ENCODE data around the gene DAZAP1.

DAZAP1 gene

DNA sequence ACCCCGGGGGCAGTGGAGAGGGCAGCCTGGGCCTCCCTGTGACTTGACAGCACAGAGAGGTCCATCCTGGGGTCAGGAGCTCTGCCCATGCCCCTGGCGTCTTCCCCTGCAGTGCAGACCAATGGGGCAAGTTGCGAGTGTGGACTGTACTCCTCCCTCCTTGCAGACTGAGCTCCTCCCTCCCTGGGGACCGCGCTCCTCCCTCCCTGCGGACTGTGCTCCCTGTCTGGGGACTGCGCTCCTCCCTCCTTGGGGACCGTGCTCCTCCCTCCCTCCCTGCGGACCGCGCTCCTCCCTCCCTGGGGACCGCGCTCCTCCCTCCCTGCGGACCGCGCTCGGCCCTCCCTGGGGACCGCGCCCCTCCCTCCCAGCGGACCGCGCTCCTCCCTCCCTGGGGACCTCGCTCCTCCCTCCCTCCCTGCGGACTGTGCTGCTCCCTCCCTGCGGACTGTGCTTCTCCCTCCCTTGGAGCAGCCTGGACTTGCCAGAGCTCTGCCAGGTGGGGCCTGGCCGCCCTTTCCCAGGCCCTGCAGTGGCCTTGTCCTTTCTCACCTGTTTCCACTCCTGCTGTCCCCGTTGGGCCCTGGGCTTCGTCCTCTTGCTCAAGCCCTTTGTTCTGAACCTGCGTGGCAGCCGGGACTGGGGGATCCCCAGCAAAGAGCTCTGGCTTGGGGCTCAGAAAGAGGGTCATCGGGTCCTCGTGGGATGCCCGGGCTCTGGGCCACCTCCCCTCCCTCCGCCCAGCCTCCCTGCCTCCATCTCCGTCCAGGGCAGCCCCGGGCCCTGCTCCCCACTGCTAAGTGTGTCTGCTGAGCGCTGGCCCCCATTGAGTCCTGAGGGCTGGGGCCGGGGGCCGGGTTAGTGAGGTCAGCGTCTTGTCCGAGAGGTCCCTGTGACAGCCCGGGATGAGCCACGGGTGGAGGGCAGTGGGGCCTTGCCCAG, 12.9 kb upstream of the DAZAP1 start:
- DNase-seq = no peak

GRCh38 chr19:1395194-1396018, 12.0 kb upstream of the DAZAP1 start:
- DNase-seq = no peak

DNA sequence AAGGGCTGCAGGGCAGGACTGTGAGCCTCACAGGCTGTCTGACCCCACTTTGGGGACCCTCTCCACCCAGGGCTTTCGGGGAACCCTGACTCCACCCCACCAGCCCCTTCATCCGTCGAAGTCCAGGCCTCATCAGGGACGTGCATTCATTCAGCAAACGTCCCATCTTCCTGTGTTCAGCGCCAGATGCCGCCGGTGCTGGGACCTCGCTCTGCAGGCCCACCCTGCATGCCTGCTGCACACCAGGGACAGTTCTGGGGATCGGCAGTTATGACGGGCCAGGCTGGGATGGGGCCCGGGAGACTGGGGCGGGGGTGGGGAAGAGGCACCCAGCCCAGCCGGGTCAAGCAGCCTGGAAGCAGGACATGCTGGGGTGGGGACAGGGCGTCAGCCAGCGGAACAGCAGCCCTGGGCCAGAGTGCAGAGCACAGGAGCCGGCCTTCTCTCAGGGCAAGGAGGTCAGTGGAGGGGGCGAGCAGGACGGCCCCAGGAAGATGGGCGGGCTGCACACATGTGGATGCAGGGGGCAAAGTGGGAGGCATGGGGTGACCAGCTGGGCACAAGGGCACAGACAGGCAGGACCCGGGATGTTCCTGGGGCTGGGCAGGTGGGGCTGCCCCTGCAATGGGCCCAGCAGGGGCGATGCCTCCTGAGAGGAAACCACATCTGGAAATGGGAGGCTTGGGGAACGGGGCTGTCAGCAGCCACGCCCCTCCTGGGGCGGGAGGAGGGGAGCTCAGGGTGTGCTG, 11.2 kb upstream of the DAZAP1 start:
- no peak for DNase-seq

GRCh38 chr19:1396768-1397679, 10.4 kb upstream of the DAZAP1 start:
- no peak for DNase-seq

DNA sequence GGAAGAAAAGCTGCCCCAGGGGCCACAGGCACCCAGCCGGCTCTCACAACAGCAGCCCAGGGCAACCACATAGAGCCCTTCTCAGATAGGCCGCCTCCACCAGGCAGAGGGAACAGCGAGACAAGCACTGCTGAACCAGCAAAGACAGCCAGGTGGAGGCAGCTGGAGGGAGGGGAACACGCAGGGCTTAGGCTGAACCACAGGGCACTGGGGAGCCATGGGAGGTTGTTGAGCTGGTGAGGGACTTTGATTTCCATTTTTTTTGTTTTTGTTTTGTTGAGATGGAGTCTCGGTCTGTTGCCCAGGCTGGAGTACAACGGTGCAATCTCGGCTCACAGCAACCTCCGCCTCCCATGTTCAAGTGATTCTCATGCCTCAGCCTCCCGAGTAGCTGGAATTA, 9.5 kb upstream of the DAZAP1 start:
- no peak for DNase-seq

DNA sequence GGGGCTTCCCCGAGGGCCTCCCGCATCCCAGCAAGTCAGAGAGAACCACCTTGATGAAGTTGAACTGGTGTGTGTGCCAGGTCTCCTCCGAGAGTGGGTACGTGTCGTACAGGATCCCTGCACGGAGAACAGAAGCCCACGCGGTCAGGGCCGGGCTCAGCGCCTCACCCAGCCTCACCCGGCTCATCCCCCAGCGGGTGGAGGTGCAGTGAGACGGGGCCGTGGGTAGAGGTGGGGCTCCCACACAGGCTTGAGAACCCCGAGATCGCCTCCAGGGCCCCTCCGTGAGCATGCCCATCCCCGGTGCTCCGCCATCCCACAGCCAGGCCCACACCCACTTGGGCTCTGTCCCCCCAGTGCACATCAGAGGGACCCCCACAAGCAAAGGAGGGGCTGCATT, 8.3 kb upstream of the DAZAP1 start:
- no peak for DNase-seq

DNA sequence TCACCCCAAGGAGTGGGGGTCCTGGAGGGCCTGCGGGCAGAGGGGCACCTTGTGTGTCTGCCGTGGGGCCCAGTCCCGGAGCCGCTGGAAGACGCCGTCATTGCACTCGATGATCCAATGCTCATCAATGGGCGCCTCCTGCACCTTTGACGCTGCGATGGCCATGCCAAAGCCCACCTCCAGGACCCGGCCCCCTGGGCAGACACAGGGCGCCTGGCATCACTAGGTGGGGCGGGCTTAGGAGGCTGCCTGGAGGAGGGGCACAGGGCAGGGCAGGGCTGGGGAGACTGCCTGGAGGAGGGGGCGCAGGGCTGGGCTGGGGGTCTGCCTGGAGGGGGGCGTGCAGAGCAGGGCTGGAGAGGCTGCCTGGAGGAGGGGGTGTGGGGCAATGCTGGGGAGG, 7.6 kb upstream of the DAZAP1 start:
- no peak for DNase-seq

DNA sequence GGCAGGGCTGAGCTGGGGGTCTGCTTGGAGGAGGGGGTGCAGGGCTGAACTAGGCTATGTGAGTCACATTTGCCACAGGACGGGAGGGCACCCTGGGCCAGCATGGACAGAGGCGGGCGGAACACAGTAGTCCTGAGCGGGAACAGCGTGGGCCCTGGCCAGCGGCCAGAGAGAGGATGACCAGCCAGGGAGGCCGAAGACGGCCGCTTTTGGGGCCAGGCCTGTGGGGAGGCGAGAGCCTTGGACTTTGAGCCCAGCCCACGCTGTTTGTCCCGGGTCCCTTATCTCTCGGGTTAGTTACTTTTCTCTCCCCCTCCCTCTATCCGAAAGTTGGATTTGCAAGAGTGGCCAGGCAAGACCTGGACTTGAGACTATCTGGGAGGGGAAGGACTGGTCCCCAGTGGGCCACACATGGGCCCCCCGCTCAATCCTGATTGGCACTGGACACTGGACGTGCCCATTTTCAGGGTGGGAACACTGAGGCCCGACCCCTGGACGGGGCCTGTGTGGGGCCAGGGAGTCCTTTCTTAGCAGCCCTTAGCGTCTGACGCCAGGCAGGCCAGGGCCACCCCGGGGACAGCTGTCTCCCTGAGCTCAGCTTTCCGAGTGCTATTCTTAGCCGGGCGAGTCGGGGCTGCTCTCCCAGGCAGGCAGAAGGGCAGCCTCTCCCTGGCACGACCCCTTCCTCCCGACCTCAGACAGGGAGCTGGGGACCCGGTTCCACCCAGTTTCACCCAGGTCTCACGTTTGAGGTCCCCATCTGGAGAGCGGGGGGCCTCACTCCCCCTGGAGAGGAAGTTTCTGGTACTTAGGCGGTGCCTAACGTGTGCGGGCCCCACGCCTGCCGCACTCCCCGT, 6.9 kb upstream of the DAZAP1 start:
- peak; percentile 9 for DNase-seq

DNA sequence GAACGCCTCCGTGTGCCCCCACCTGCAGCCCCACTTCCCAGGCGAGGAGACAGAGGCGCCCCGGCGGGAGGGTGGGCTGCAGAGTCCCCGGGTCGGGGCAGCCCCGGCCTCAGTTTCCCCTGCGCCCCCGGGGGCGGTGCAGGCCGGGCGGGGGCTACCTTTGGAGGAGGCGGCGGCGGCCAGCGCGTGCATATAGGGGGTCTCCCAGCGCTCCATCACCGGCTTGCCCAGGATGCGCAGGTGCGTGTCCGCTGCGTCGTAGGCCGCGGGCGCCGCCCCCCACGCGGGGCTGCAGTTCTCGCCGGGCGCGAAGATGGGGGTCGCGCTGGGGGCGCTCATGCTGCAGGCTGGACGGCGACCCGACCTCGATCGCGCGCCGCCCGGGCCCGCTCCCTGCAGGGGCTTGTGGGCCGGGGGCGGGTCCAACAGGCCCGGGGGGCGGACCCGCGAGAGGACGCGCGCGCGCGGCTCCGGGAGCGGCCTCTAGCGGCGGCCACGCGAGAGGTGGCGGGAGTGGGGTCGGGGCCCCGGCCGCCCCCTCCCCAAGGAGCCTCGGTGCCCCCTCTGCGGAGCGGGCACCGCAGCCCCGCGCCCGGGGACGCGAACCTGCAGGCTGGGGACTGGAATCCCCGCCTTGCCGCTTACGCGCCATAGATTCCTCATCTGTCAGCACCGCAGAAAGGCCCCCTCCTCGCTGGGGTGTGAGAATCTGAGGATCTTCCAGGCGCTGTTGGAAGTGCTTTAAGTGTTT, 6.1 kb upstream of the DAZAP1 start, which contains the start of gene GAMT:
Gene GAMT (minus strand): TSS at position 405 of the 751 bp plus-strand sequence. CDS start 66 bp downstream, at position 339.
- peak; percentile 4 for DNase-seq

DNA sequence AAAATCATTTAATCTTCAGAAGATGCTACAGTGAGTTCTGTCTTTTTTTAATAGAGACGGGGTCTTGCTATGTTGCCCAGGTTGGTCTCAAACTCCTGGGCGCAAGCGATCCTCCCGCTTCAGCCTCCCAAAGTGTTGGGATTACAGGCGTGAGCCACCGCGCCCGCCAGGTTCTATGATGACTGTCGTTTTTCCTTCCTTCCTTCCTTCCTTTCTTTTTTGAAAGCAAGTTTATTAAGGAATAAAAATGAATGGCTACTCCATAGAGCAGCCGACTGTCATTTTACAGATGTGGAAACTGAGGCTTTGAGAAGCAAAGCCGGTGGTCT, 5.5 kb upstream of the DAZAP1 start:
- DNase-seq = no peak

DNA sequence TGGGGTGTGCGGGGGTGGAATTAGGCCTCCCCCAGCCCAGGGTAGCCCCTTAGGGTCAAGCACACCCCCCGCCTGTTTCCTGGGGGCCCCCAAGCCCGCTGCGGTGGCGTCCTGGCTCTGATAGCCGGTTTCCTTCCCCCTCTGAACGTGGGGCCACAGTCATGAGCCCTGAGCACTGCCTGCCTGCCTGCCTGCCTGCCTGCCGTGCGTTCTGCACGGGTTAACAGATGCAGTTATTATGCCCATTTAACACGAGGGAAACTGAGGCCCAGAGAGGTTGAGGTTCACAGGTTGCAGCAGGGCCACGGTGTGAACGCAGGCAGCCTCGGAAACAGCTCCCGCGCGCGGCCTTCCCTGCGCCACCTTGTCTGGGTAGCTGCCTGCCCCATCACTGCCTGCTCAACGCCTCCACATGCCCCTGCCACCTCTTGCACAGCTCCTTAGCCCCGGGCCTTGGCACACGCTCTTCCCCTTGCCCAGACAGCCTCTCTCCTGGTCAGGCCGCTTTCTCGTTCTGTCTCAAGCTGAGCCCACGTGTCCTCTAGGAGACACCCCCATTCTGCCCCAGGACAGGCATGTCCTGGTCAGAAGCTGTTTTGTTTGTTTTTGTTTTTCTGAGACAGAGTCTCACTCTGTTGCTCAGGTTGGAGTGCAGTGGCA, 4.8 kb upstream of the DAZAP1 start:
- no peak for DNase-seq

DNA sequence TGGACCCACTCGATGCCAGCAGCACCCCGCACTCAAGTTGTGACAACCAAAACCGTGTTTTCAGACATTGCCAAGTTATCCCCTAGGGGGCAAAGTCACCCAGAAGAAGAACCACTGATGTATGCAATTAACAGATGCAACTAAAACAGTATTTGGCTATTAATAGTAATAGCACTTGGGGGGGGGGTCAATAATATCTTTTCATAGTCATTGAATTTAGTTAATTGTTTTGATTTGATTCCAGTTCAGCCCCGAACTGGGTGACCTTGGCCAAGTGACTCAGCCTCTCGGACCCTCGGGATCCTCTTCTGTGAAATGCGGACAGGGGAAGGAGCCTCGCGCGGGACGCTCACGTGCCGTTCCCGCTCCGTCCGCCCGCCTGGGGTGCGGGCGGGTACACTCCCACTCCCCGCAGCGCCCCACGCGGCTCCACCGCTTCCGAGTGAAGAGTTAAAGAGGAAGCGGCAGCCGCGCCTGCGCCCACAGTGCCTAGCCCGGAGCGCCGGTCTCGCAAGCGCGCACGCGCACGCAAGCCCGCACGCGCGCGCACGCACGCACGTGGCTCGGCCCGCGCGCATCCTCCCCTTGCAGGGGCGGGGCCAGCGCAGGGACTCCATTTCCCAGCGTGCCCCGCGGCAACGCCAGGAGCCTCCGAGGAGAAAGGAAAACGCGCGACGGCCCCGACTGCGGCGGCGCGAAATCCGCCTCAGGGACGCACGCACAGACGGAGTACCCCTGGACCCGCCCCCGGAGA, 435 bp upstream of the DAZAP1 start:
- peak; percentile 92 for DNase-seq

DNA sequence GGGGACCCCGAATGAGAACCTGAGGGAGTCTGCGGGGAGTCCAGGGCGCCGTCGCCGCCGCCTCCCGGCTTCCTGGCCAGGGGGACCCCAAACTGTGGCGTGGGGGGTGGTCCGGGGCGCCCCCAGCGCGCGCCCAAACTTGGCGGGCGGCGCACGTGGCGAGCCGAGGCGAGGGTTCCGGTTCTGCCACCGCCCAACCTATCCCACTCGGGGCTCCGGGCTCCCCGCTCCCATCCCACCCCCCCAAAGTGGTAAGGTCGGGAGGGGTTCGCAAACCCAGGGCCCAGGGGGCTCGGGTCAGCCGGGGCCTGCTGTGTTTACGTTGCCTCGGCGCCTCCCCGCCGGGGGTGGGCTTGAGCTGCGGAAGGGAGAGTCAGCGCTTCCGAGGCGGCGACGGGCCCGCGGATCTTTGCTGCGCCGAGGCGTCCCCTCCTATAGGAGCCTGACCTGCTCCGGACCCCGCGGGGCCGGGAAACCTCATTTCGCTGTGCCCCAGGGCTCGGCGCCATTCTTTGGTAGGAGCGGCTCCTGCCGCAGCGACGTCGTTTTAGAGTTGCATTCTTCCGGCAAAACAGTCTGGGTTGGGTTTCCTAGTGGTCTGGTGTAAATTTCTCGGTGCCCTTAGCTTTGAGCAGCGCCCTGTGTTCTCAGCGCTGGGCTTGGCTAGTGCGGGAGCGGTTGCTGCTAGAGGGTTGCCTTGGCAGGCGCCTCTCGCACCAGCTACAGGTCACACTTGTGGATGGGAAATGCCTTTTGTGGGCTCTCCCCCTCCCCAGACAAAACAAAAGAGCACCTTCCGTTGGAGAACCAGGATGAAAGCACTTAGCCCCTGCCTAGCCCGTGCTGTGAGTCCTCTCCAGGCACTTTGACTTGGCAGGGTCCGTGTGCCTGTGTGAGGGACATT, 1.2 kb downstream of the DAZAP1 start:
- DNase-seq = peak; percentile 18

DNA sequence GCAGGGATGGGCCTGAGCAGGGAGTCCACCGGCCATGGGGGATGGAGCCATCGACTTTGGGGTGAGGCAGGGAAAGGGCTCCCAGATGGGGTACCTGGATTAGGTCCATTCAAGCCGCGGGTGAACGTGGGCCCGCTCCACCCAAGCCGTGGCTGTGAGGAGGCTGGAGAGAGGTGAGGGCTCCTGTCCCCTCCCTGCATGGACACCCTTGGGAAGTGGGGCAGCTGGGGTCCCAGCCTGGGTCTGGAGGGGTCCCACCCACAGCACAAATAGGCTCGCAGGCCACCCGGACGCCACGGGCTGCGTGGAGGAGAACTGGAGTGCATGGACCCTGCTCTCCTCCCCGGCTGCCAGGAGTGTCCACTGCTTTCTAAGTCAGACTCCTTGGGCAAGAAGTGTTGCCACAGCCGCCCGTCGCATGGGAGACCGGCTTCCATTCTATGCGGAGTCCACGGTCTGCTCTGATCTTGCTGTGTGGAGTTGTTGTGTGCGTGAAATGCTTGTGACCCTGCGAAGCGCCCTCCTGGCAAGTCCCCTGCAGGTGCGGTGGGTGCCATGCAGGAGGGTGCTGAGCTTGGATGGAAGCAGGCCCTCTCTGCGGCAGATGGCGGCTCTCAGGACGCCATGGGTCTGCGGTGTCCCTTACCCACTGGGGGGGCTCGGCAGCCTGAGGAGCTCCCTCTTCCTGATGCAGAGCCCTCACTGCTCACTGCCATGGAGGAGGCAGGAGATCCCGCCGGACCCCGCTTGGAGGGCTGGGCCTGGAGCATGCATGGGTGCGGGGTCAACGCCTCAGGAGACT, 2.0 kb downstream of the DAZAP1 start:
- DNase-seq = no peak

- no peak for DNase-seq
Observed at GRCh38 chr19:1410136-1410786, 2.9 kb downstream of the DAZAP1 start.

DNA sequence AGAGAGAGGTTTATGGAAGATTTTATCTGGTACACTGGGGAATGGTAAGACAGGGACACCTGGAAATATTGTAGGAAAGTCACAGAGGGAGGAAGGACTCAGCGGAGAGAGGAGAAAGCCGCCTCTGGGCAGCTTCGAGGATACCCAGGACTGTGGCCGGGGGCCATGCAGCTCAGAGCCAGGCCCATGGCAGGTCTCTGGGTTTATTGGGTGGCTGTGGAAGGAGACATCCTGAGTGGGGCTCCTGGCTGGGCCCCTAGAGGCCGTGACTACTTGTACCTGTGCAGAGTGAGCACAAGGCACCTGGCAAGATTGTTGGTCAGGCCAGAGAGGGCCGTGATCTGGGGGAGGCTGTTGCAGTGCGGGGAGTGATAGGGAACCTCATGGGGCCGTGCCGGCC, 3.4 kb downstream of the DAZAP1 start:
- DNase-seq = no peak
